Liver (tissue), 3 donors: ENCODE measurements around the gene SEC14L5.

Experiments
- CTCF ChIP-seq: fragments of 150-350 bp; IDR thresholded peaks from 2 replicates; pipeline ENCODE4 v1.5.1; 2017; ENCODE audit warnings: improper control_type of control experiment, low read depth, low read length; ENCODE audit not compliant: missing input control
- EGR1 ChIP-seq, 2 donors: IDR thresholded peaks; 2 replicates each; pipeline ENCODE4 v1.6.1; 2016 to 2018; ENCODE audit warnings: antibody characterized with exemption in 2 of 2, low read depth in 2 of 2
- FOXA1 ChIP-seq: IDR thresholded peaks from 2 replicates; pipeline ENCODE4 v1.6.1; 2016; ENCODE audit warnings: antibody characterized with exemption
- GABPA ChIP-seq, 2 donors: IDR thresholded peaks in 1 of 2; conservative IDR thresholded peaks in 1 of 2; 2 replicates each; pipeline ENCODE4 v1.6.1; 2016; ENCODE audit warnings: antibody characterized with exemption in 2 of 2, mild to moderate bottlenecking in 1 of 2, moderate library complexity in 1 of 2
- TAF1 ChIP-seq: conservative IDR thresholded peaks from 2 replicates; pipeline ENCODE4 v1.6.1; 2016; ENCODE audit warnings: antibody characterized with exemption, mild to moderate bottlenecking
- YY1 ChIP-seq: IDR thresholded peaks from 2 replicates; pipeline ENCODE4 v1.6.1; 2016; ENCODE audit warnings: antibody characterized with exemption, mild to moderate bottlenecking
- TF ChIP-seq, protein P1 (sequence below): IDR thresholded peaks from 2 replicates; pipeline ENCODE4 v1.6.1; 2016; ENCODE audit warnings: antibody characterized with exemption, mild to moderate bottlenecking
- TF ChIP-seq, protein P2 (sequence below): IDR thresholded peaks from 2 replicates; pipeline ENCODE4 v1.6.1; 2016; ENCODE audit warnings: antibody characterized with exemption
- donor health status: healthy.
- donor health status: healthy.

DNA sequence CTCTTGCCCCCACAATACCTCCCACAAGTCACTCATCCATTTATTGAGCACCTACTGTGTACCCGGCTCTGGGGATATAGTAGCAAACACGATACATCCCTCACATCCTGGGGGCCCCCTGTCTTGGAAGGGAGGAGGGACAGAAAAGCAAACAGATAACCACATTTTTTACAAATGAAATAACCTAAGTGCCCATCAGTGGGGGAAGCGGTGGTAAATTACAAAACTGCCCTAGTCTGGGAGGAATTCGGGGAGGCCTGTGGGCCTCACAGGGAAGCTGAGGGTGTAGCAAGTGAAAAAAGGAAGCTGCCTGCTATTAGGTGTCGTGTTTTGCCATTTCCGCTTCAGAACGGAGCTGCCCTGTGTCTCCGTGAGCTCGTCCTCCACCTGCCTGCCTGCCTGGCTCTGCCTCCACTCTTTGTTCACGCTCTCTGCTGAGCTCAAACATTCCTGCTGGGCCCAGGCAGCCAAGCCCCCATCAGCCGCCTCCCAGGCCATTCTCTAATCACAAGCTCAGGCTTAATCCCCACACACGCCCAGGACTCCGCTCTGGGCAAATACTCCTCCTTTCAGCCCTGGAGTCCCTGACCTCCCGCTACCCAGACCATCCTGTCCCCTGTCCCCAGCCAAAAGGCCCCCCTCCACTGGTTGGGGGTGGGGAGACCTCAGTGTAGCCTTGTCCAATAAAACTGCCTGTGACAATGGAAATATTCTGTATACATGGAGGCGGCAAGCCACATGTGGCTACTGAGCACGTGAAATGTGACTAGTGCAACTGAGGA is 10.2 kb upstream of the SEC14L5 start:
- TF ChIP-seq CTCF, result no peak
- no peak for TF ChIP-seq TAF1
- TF ChIP-seq YY1, result no peak
- TF ChIP-seq, protein P1, sequence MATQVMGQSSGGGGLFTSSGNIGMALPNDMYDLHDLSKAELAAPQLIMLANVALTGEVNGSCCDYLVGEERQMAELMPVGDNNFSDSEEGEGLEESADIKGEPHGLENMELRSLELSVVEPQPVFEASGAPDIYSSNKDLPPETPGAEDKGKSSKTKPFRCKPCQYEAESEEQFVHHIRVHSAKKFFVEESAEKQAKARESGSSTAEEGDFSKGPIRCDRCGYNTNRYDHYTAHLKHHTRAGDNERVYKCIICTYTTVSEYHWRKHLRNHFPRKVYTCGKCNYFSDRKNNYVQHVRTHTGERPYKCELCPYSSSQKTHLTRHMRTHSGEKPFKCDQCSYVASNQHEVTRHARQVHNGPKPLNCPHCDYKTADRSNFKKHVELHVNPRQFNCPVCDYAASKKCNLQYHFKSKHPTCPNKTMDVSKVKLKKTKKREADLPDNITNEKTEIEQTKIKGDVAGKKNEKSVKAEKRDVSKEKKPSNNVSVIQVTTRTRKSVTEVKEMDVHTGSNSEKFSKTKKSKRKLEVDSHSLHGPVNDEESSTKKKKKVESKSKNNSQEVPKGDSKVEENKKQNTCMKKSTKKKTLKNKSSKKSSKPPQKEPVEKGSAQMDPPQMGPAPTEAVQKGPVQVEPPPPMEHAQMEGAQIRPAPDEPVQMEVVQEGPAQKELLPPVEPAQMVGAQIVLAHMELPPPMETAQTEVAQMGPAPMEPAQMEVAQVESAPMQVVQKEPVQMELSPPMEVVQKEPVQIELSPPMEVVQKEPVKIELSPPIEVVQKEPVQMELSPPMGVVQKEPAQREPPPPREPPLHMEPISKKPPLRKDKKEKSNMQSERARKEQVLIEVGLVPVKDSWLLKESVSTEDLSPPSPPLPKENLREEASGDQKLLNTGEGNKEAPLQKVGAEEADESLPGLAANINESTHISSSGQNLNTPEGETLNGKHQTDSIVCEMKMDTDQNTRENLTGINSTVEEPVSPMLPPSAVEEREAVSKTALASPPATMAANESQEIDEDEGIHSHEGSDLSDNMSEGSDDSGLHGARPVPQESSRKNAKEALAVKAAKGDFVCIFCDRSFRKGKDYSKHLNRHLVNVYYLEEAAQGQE, result no peak
- TF ChIP-seq, protein P2, sequence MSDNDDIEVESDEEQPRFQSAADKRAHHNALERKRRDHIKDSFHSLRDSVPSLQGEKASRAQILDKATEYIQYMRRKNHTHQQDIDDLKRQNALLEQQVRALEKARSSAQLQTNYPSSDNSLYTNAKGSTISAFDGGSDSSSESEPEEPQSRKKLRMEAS, result no peak
- no peak for TF ChIP-seq GABPA (IDR thresholded peaks at IDR 0.05 in 1 of 2, conservative IDR thresholded peaks at IDR 0.05 in 1 of 2)
- no peak for TF ChIP-seq FOXA1
- no peak for TF ChIP-seq EGR1 (IDR thresholded peaks at IDR 0.05; ENCODE audit: low read depth in 2 of 2)
